HFFc6 (cell line): ENCODE results near the gene GAL3ST3. TPM values are rescaled to one million over a fixed set of nuclear protein-coding genes. Genes with fewer than 3 reads are reported as not detected.
"Not testable (repeated sequence)": the region's sequence is repeated elsewhere in the genome, so short reads cannot be mapped to it uniquely, and the experiment has no call there.

Experiments
- DNase-seq: peaks from one replicate; pipeline ENCODE4 v3.0.0-alpha.2; 2018
- H3K27ac Mint-ChIP-seq: 2 replicates; pipeline ENCODE4 v1.8.0; 2020; ENCODE audit warnings: mild to moderate bottlenecking, mixed read lengths
- H3K27me3 Mint-ChIP-seq: 2 replicates; pipeline ENCODE4 v1.8.0; 2021; ENCODE audit warnings: mild to moderate bottlenecking, moderate library complexity, mixed read lengths; ENCODE audit not compliant: insufficient read depth
- H3K36me3 Mint-ChIP-seq: 2 replicates; pipeline ENCODE4 v1.8.0; 2021; ENCODE audit warnings: low read depth, mixed read lengths
- H3K4me1 Mint-ChIP-seq: 2 replicates; pipeline ENCODE4 v1.8.0; 2020; ENCODE audit warnings: low read depth, mixed read lengths
- H3K4me3 Mint-ChIP-seq: 2 replicates; pipeline ENCODE4 v1.8.0; 2020; ENCODE audit warnings: mild to moderate bottlenecking, moderate library complexity, mixed read lengths
- H3K9me3 Mint-ChIP-seq: 2 replicates; pipeline ENCODE4 v1.8.0; 2020; ENCODE audit warnings: mild to moderate bottlenecking, mixed read lengths
- long read RNA-seq: library from polyadenylated mRNA; unstranded; transcript quantifications from one replicate; pipeline ENCODE4 v2.0.0, GENCODE V29; 2019
- total RNA-seq, 6 experiments: library from RNA; stranded (reverse); fragmentation: NEBNext Ultra II Directional; extraction: Animal tissue kit (Norgen Biotek cat#: 25700); gene quantifications; 2 replicates in 1 of 6; 3 replicates in 5 of 6; pipeline ENCODE4 v1.2.3, GENCODE V29; 2021
- TF ChIP-seq, protein P1 (sequence below): fragments of 200-600 bp; sonication (generic); IDR thresholded peaks from 2 replicates; pipeline ENCODE4 v1.5.0; 2021; ENCODE audit warnings: antibody characterized with exemption, mild to moderate bottlenecking

GAL3ST3 gene
- total RNA-seq: under 1 TPM in 1 of 6 experiments, not detected in 5; 0.14 TPM
- long read RNA-seq: 0 reads

DNA sequence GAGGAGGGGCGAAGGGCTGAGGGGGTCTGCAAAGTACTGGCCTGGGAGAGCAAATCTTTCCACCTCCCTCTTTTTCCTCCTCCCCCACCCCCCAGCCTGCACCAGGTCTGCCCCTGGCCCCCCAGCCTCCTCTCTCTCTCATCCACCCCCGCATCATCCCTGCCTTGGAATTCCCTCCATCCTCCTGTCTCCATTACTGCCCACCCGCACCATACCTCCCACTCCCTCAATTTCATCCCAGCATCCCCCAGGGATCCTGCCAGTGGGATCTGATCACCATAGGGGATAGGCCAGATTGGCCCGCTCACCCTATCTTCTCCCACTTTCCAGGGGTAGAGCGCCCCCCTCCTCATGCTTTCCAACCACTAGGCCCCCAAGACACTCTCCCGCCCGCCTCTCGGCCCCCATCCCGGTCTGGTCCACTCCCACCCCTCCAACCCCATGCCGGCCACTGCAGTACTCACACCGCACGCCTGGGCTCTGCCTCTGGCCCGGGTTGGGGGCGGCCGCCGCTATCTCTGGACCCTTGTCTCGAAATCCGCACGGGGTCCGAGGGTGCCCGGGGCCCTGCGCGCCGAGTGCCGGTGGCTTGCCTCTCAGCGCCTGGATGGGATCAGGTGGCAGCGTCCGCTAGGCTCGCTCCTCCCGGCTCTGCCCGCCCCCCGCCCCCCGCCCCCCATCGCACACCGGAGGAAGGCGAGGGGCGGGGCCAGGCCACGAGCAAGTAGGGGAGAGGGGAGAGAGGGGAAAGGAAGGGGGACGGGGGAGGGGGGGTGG lies at the start of gene GAL3ST3:
GAL3ST3 (minus strand) TSS at position 615 of the 777 bp plus-strand sequence. CDS start 3,746 bp downstream, outside the sequence.
- Mint-ChIP-seq H3K4me1 (peaks cover 44% of the 10 kb centered on the region), H3K9me3 (no peaks in the 10 kb centered on the region), H3K36me3 (peaks cover 16% of the 10 kb centered on the region), H3K4me3 (no peak within 1 kb of the TSS), H3K27me3 (peaks cover 10% of the 10 kb centered on the region), H3K27ac (no peak within 1 kb of the TSS)
- DNase-seq: no peak
- TF ChIP-seq, protein P1, sequence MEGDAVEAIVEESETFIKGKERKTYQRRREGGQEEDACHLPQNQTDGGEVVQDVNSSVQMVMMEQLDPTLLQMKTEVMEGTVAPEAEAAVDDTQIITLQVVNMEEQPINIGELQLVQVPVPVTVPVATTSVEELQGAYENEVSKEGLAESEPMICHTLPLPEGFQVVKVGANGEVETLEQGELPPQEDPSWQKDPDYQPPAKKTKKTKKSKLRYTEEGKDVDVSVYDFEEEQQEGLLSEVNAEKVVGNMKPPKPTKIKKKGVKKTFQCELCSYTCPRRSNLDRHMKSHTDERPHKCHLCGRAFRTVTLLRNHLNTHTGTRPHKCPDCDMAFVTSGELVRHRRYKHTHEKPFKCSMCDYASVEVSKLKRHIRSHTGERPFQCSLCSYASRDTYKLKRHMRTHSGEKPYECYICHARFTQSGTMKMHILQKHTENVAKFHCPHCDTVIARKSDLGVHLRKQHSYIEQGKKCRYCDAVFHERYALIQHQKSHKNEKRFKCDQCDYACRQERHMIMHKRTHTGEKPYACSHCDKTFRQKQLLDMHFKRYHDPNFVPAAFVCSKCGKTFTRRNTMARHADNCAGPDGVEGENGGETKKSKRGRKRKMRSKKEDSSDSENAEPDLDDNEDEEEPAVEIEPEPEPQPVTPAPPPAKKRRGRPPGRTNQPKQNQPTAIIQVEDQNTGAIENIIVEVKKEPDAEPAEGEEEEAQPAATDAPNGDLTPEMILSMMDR: no peak; the same call in 1 of the 2 replicates

DNA sequence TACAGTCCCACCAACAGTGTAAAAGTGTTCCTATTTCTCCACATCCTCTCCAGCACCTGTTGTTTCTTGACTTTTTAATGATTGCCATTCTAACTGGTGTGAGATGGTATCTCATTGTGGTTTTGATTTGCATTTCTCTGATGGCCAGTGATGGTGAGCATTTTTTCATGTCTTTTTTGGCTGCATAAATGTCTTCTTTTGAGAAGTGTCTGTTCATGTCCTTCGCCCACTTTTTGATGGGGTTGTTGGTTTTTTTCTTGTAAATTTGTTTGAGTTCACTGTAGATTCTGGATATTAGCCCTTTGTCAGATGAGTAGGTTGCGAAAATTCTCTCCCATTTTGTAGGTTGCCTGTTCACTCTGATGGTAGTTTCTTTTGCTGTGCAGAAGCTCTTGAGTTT lies 43.2 kb upstream of the GAL3ST3 start:
- not testable (repeated sequence) for DNase-seq, H3K9me3 Mint-ChIP-seq, H3K36me3 Mint-ChIP-seq, H3K4me3 Mint-ChIP-seq, H3K27me3 Mint-ChIP-seq, H3K4me1 Mint-ChIP-seq, H3K27ac Mint-ChIP-seq

GRCh38 chr11:66090288-66090687 lies 41.3 kb upstream of the GAL3ST3 start:
- Mint-ChIP-seq H3K36me3 (0 out of 2 replicates have a peak, but pooled peaks cover 6% of the 10 kb centered on the region), H3K4me3 (no peak overlapping the region), H3K27ac (no peak overlapping the region), H3K4me1 (peaks cover 3% of the 10 kb centered on the region), H3K9me3 (no peaks in the 10 kb centered on the region), H3K27me3 (no peaks in the 10 kb centered on the region; the same call in 1 of the 2 replicates)
- DNase-seq: no peak
- TF ChIP-seq, protein P1: no peak

- no peak for DNase-seq
- TF ChIP-seq, protein P1: no peak
- Mint-ChIP-seq H3K27ac (no peak overlapping the region), H3K27me3 (no peaks in the 10 kb centered on the region; the same call in 1 of the 2 replicates), H3K4me3 (no peak overlapping the region), H3K9me3 (no peaks in the 10 kb centered on the region), H3K4me1 (peaks cover 15% of the 10 kb centered on the region), H3K36me3 (0 out of 2 replicates have a peak, but pooled peaks cover 6% of the 10 kb centered on the region)
These were observed 40.1 kb upstream of the GAL3ST3 start for GRCh38 chr11:66089067-66089466.

- Mint-ChIP-seq H3K4me1 (peaks cover 30% of the 10 kb centered on the region), H3K9me3 (no peaks in the 10 kb centered on the region), H3K36me3 (0 out of 2 replicates have a peak, but pooled peaks cover 6% of the 10 kb centered on the region), H3K27ac (no peak overlapping the region), H3K4me3 (no peak overlapping the region), H3K27me3 (no peaks in the 10 kb centered on the region; the same call in 1 of the 2 replicates)
- TF ChIP-seq, protein P1: no peak
- DNase-seq: no peak
These were observed 38.4 kb upstream of the GAL3ST3 start for GRCh38 chr11:66087148-66087908.
